Neural cell (in vitro differentiated cells): ENCODE measurements around the gene SLC22A23. TPM values are rescaled to one million over a fixed set of nuclear protein-coding genes. Genes with fewer than 3 reads are reported as not detected.

Source experiments
- H2AFZ ChIP-seq: fragments of 200-600, 300-800 bp; sonication (generic), shearing (Covaris generic); 2 replicates; pipeline ENCODE4 v1.6.0; 2014; ENCODE audit warnings: low read depth, mild to moderate bottlenecking, antibody characterized with exemption, low read length, moderate library complexity
- H3F3A ChIP-seq: fragments of 200-600 bp; shearing (Covaris generic); 2 replicates; pipeline ENCODE4 v1.6.1; 2016; ENCODE audit warnings: mild to moderate bottlenecking, moderate library complexity, mixed read lengths, antibody characterized with exemption, low read length; ENCODE audit not compliant: insufficient read depth, poor library complexity, severe bottlenecking
- H3K27ac ChIP-seq: fragments of 200-600, 300-800 bp; sonication (generic), shearing (Covaris generic); 2 replicates; pipeline ENCODE4 v1.5.1; 2014; ENCODE audit warnings: mild to moderate bottlenecking, low read length, moderate library complexity
- H3K27me3 ChIP-seq: fragments of 300-800, 200-600 bp; sonication (generic), shearing (Covaris generic); 2 replicates; pipeline ENCODE4 v1.6.0; 2014; ENCODE audit warnings: mild to moderate bottlenecking, low read depth, low read length, moderate library complexity; ENCODE audit not compliant: insufficient read depth
- H3K36me3 ChIP-seq: fragments of 300-800, 200-600 bp; sonication (generic), shearing (Covaris generic); 2 replicates; pipeline ENCODE4 v1.5.1; 2014; ENCODE audit warnings: mild to moderate bottlenecking, antibody characterized with exemption, low read length, moderate library complexity; ENCODE audit not compliant: insufficient read depth
- H3K4me2 ChIP-seq: fragments of 300-800, 200-600 bp; sonication (generic), shearing (Covaris generic); 2 replicates; pipeline ENCODE4 v1.6.0; 2014; ENCODE audit warnings: mild to moderate bottlenecking, low read length
- H3K4me3 ChIP-seq: fragments of 300-800, 200-600 bp; sonication (generic), shearing (Covaris generic); 2 replicates; pipeline ENCODE4 v1.5.1; 2014; ENCODE audit warnings: mild to moderate bottlenecking, low read length, moderate library complexity
- H3K79me2 ChIP-seq: fragments of 200-600 bp; shearing (Covaris generic); replicated peaks from 2 replicates; pipeline ENCODE4 v1.6.0; 2014; ENCODE audit warnings: mild to moderate bottlenecking, low read length, moderate library complexity; ENCODE audit not compliant: insufficient read depth
- H3K9ac ChIP-seq: fragments of 300-800, 200-600 bp; sonication (generic), shearing (Covaris generic); 2 replicates; pipeline ENCODE4 v1.6.1; 2016; ENCODE audit warnings: mild to moderate bottlenecking, low read length, mixed read lengths
- H3K9me2 ChIP-seq: fragments of 200-600 bp; shearing (Covaris generic); 2 replicates; pipeline ENCODE4 v1.6.1; 2016; ENCODE audit warnings: mild to moderate bottlenecking, low read length, mixed read lengths; ENCODE audit not compliant: insufficient read depth
- H3K9me3 ChIP-seq: fragments of 200-600, 300-800 bp; sonication (generic), shearing (Covaris generic); 2 replicates; pipeline ENCODE4 v1.6.1; 2016; ENCODE audit warnings: mild to moderate bottlenecking, mixed run types, low read length, moderate library complexity, mixed read lengths
- H4K20me1 ChIP-seq: fragments of 200-600 bp; shearing (Covaris generic); 2 replicates; pipeline ENCODE4 v1.6.1; 2016; ENCODE audit warnings: mild to moderate bottlenecking, mixed run types; ENCODE audit not compliant: insufficient read depth
- CTCF ChIP-seq: fragments of 450-650 bp; IDR thresholded peaks from 2 replicates; pipeline ENCODE4 v1.5.1; 2014; ENCODE audit warnings: antibody characterized with exemption, mild to moderate bottlenecking, moderate library complexity; ENCODE audit not compliant: poor library complexity, severe bottlenecking
- EP300 ChIP-seq: fragments of 450-650 bp; conservative IDR thresholded peaks from 2 replicates; pipeline ENCODE4 v1.6.1; 2014; ENCODE audit warnings: antibody characterized with exemption, mild to moderate bottlenecking, moderate library complexity; ENCODE audit not compliant: poor library complexity, severe bottlenecking
- EZH2 ChIP-seq: fragments of 200-600, 300-800 bp; shearing (Covaris generic), sonication (generic); IDR thresholded peaks from 2 replicates; pipeline ENCODE4 v1.6.1; 2014; ENCODE audit warnings: antibody characterized with exemption, low read length, borderline replicate concordance, mild to moderate bottlenecking; ENCODE audit not compliant: insufficient read depth, poor library complexity, severe bottlenecking
- MXI1 ChIP-seq: fragments of 450-650 bp; conservative IDR thresholded peaks from 2 replicates; pipeline ENCODE4 v1.6.1; 2014; ENCODE audit warnings: antibody characterized with exemption, mild to moderate bottlenecking; ENCODE audit not compliant: poor library complexity, severe bottlenecking
- POLR2AphosphoS5 ChIP-seq: IDR thresholded peaks from 2 replicates; pipeline ENCODE4 v1.6.1; 2012
- RAD21 ChIP-seq: fragments of 450-650 bp; conservative IDR thresholded peaks from 2 replicates; pipeline ENCODE4 v1.6.1; 2014; ENCODE audit warnings: antibody characterized with exemption, mild to moderate bottlenecking, moderate library complexity
- SMC3 ChIP-seq: fragments of 450-650 bp; conservative IDR thresholded peaks from 2 replicates; pipeline ENCODE4 v1.6.1; 2014; ENCODE audit warnings: antibody characterized with exemption, mild to moderate bottlenecking, moderate library complexity; ENCODE audit not compliant: poor library complexity
- TAF1 ChIP-seq: IDR thresholded peaks from 2 replicates; pipeline ENCODE4 v1.6.1; 2012; ENCODE audit warnings: low read depth
- polyA plus RNA-seq: library from polyadenylated mRNA; depleted of rRNA; stranded (reverse); fragments of >200 nt; gene quantifications from 2 replicates; pipeline ENCODE4 v1.2.3, GENCODE V29; 2014
- TF ChIP-seq, protein P1 (sequence below): IDR thresholded peaks from 2 replicates; pipeline ENCODE4 v1.6.1; 2012; ENCODE audit warnings: borderline replicate concordance

The SLC22A23 gene
- polyA plus RNA-seq, 1 donor from 2014 or later, result 8.8 TPM

GRCh38 chr6:3426091-3426926 lies 30.5 kb downstream of the SLC22A23 start:
- Histone ChIP-seq H3K9me2 (no peaks in the 10 kb centered on the region), H3K36me3 (no peaks in the 10 kb centered on the region), H3K9me3 (no peaks in the 10 kb centered on the region), H3K9ac (no peak overlapping the region), H4K20me1 (no peaks in the 10 kb centered on the region), H3K4me2 (no peak overlapping the region), H3K27ac (no peak overlapping the region), H2AFZ (no peak overlapping the region), H3K4me3 (no peak overlapping the region), H3K79me2 (no peaks in the 10 kb centered on the region), H3K27me3 (no peaks in the 10 kb centered on the region), H3F3A (no peaks in the 10 kb centered on the region)
- TF ChIP-seq, protein P1, sequence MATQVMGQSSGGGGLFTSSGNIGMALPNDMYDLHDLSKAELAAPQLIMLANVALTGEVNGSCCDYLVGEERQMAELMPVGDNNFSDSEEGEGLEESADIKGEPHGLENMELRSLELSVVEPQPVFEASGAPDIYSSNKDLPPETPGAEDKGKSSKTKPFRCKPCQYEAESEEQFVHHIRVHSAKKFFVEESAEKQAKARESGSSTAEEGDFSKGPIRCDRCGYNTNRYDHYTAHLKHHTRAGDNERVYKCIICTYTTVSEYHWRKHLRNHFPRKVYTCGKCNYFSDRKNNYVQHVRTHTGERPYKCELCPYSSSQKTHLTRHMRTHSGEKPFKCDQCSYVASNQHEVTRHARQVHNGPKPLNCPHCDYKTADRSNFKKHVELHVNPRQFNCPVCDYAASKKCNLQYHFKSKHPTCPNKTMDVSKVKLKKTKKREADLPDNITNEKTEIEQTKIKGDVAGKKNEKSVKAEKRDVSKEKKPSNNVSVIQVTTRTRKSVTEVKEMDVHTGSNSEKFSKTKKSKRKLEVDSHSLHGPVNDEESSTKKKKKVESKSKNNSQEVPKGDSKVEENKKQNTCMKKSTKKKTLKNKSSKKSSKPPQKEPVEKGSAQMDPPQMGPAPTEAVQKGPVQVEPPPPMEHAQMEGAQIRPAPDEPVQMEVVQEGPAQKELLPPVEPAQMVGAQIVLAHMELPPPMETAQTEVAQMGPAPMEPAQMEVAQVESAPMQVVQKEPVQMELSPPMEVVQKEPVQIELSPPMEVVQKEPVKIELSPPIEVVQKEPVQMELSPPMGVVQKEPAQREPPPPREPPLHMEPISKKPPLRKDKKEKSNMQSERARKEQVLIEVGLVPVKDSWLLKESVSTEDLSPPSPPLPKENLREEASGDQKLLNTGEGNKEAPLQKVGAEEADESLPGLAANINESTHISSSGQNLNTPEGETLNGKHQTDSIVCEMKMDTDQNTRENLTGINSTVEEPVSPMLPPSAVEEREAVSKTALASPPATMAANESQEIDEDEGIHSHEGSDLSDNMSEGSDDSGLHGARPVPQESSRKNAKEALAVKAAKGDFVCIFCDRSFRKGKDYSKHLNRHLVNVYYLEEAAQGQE, result no peak
- TF ChIP-seq MXI1, result no peak
- TF ChIP-seq RAD21, result no peak
- TF ChIP-seq TAF1, result no peak
- TF ChIP-seq EP300, result no peak
- TF ChIP-seq SMC3, result no peak
- no peak for TF ChIP-seq CTCF
- no peak for TF ChIP-seq EZH2
- TF ChIP-seq POLR2AphosphoS5, result no peak

DNA sequence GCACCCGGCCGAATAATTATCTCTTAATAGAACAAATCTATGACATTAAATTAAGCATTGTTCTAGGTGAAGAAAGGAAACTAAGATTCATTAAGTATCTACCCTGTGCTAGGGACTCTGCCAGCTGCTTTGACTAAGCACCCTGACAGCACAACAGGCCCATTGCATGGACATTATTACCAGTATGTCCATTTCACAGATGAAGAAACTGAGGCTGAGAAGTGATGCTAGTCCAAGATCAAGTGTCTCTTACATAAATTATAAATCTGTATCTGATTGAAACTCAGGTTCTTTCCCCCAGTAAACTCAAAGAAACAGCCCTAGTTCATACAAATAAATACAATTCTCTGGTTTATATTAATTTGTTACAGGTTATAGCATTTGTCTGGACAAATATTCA lies 31.3 kb downstream of the SLC22A23 start:
- Histone ChIP-seq H3K27me3 (no peaks in the 10 kb centered on the region), H3K36me3 (no peaks in the 10 kb centered on the region), H3K9ac (no peak overlapping the region), H3K9me3 (no peaks in the 10 kb centered on the region), H4K20me1 (no peaks in the 10 kb centered on the region), H3F3A (no peaks in the 10 kb centered on the region), H3K9me2 (no peaks in the 10 kb centered on the region), H2AFZ (no peak overlapping the region), H3K79me2 (no peaks in the 10 kb centered on the region), H3K27ac (no peak overlapping the region), H3K4me2 (no peak overlapping the region), H3K4me3 (no peak overlapping the region)
- TF ChIP-seq TAF1 (no peak), MXI1 (no peak), CTCF (no peak), POLR2AphosphoS5 (no peak), EZH2 (no peak), RAD21 (no peak), SMC3 (no peak)
- TF ChIP-seq, protein P1, result no peak
